Endodermal cell (in vitro differentiated cells): ENCODE results near the gene SLIT3. TPM values are rescaled to one million over a fixed set of nuclear protein-coding genes. Genes with fewer than 3 reads are reported as not detected.

Experiments
- DNase-seq: peaks from one replicate; pipeline ENCODE4 v3.0.0-alpha.2; 2017
- H3K27ac ChIP-seq: 2 replicates; pipeline ENCODE4 v1.5.1; 2013; ENCODE audit warnings: mild to moderate bottlenecking, low read depth, low read length, moderate library complexity
- H3K27me3 ChIP-seq: 2 replicates; pipeline ENCODE4 v1.6.1; 2013; ENCODE audit warnings: mild to moderate bottlenecking, low read length, moderate library complexity; ENCODE audit not compliant: insufficient read depth, control insufficient read depth, poor library complexity, severe bottlenecking
- H3K36me3 ChIP-seq: 2 replicates; pipeline ENCODE4 v1.7.0; 2013; ENCODE audit warnings: mild to moderate bottlenecking, low read length, moderate library complexity; ENCODE audit not compliant: control insufficient read depth, insufficient read depth
- H3K4me1 ChIP-seq: one replicate; pipeline ENCODE4 v1.7.0; 2013; ENCODE audit warnings: low read length; ENCODE audit not compliant: control insufficient read depth, insufficient read depth
- H3K4me3 ChIP-seq: 2 replicates; pipeline ENCODE4 v1.5.1; 2013; ENCODE audit warnings: mild to moderate bottlenecking, low read length, moderate library complexity
- H3K9ac ChIP-seq: 2 replicates; pipeline ENCODE4 v1.6.1; 2013; ENCODE audit warnings: mild to moderate bottlenecking, low read length, moderate library complexity; ENCODE audit not compliant: poor library complexity, severe bottlenecking; ENCODE audit errors: extremely low read depth
- H3K9me3 ChIP-seq: 2 replicates; pipeline ENCODE4 v1.6.1; 2013; ENCODE audit warnings: mild to moderate bottlenecking, low read length, moderate library complexity; ENCODE audit not compliant: control insufficient read depth
- H3K27ac Mint-ChIP-seq: 2 replicates; pipeline ENCODE4 v1.8.0; 2020; ENCODE audit warnings: mixed read lengths
- H3K27me3 Mint-ChIP-seq: 2 replicates; pipeline ENCODE4 v1.8.0; 2021; ENCODE audit warnings: mild to moderate bottlenecking, mixed read lengths; ENCODE audit not compliant: insufficient read depth
- H3K36me3 Mint-ChIP-seq: 2 replicates; pipeline ENCODE4 v1.8.0; 2020; ENCODE audit warnings: low read depth, mixed read lengths
- H3K4me1 Mint-ChIP-seq: 2 replicates; pipeline ENCODE4 v1.8.0; 2020; ENCODE audit warnings: mixed read lengths
- H3K4me3 Mint-ChIP-seq: 2 replicates; pipeline ENCODE4 v1.8.0; 2020; ENCODE audit warnings: mild to moderate bottlenecking, moderate library complexity, mixed read lengths
- H3K9me3 Mint-ChIP-seq: 2 replicates; pipeline ENCODE4 v1.8.0; 2020; ENCODE audit warnings: mild to moderate bottlenecking, mixed read lengths
- CTCF ChIP-seq: fragments of 200-600 bp; sonication (generic); conservative IDR thresholded peaks from 2 replicates; pipeline ENCODE4 v1.5.0; 2021; ENCODE audit warnings: antibody characterized with exemption, mild to moderate bottlenecking
- WGBS, 2 experiments: methylation state at CpG; one replicate each; pipeline versions ENCODE4 v1.1.5 to v1.1.7; 2013; ENCODE audit warnings: missing lambda C conversion rate in 2 of 2, mixed read lengths in 1 of 2; ENCODE audit not compliant: insufficient coverage in 1 of 2, insufficient read length in 1 of 2; 5-methylcytosine and 5-hydroxymethylcytosine counted together
- total RNA-seq, 2 donors: library from RNA; stranded (reverse); fragmentation: NEBNext Ultra II Directional in 1 of 2; extraction: Animal tissue kit (Norgen Biotek cat#: 25700) in 1 of 2; gene quantifications; 2 replicates in 1 of 2; 3 replicates in 1 of 2; pipeline ENCODE4 v1.2.1, GENCODE V29; 2021

The SLIT3 gene
- total RNA-seq, 2 donors from 2014 or later, result 2.5 to 3.4 TPM

- H3K36me3 ChIP-seq, result no peaks in the 10 kb centered on the region
- TF ChIP-seq CTCF, result no peak
- H3K4me3 ChIP-seq, result no peak overlapping the region
- peaks cover 13% of the 10 kb centered on the region for H3K4me1 Mint-ChIP-seq
- H3K9me3 ChIP-seq, result peaks cover under 1% of the 10 kb centered on the region
- H3K4me3 Mint-ChIP-seq, result no peak overlapping the region
- H3K4me1 ChIP-seq, result peaks cover 5% of the 10 kb centered on the region
- peaks cover 1% of the 10 kb centered on the region for H3K27me3 Mint-ChIP-seq
- H3K27ac ChIP-seq, result no peak overlapping the region
- H3K9me3 Mint-ChIP-seq, result no peaks in the 10 kb centered on the region
- H3K27ac Mint-ChIP-seq, result no peak overlapping the region
- no peaks in the 10 kb centered on the region for H3K27me3 ChIP-seq
- DNase-seq, result no peak
- H3K9ac ChIP-seq, result no peak overlapping the region
- H3K36me3 Mint-ChIP-seq, result no peaks in the 10 kb centered on the region
- 85 to 92% methylated on average over 3 to 6 of the region's 6 CpGs for WGBS, 2 experiments
These were observed 104.9 kb downstream of the SLIT3 start for GRCh38 chr5:169196059-169196458.

- H3K9me3 ChIP-seq, result no peaks in the 10 kb centered on the region
- TF ChIP-seq CTCF, result no peak
- H3K4me3 ChIP-seq, result no peak overlapping the region
- DNase-seq, result no peak
- no peak overlapping the region for H3K27ac Mint-ChIP-seq
- H3K9ac ChIP-seq, result no peak overlapping the region
- no peak overlapping the region for H3K27ac ChIP-seq
- H3K36me3 ChIP-seq, result no peaks in the 10 kb centered on the region
- WGBS, 2 experiments, result 94 to 100% methylated on average over 4 to 8 of the region's 8 CpGs
- no peaks in the 10 kb centered on the region for H3K9me3 Mint-ChIP-seq
- no peak overlapping the region for H3K4me3 Mint-ChIP-seq
- peaks cover 5% of the 10 kb centered on the region for H3K4me1 ChIP-seq
- H3K4me1 Mint-ChIP-seq, result peaks cover 13% of the 10 kb centered on the region
- peaks cover 1% of the 10 kb centered on the region for H3K27me3 Mint-ChIP-seq
- no peaks in the 10 kb centered on the region for H3K27me3 ChIP-seq
- no peaks in the 10 kb centered on the region for H3K36me3 Mint-ChIP-seq
These were observed 105.3 kb downstream of the SLIT3 start for GRCh38 chr5:169195601-169196000.

GRCh38 chr5:169192536-169192935 is 108.4 kb downstream of the SLIT3 start:
- H3K36me3 Mint-ChIP-seq, result no peaks in the 10 kb centered on the region
- no peak overlapping the region for H3K4me3 ChIP-seq
- WGBS, 2 experiments, result 78 to 79% methylated on average over 3 of the region's 3 CpGs

More at GRCh38 chr5:169192536-169192935, 108.4 kb downstream of the SLIT3 start:
- Histone ChIP-seq H3K27ac (no peak overlapping the region), H3K9me3 (peaks cover 8% of the 10 kb centered on the region), H3K27me3 (no peaks in the 10 kb centered on the region), H3K9ac (no peak overlapping the region), H3K4me1 (no peaks in the 10 kb centered on the region), H3K36me3 (no peaks in the 10 kb centered on the region)
- Mint-ChIP-seq H3K4me1 (no peaks in the 10 kb centered on the region), H3K27ac (no peak overlapping the region), H3K27me3 (peaks cover 1% of the 10 kb centered on the region), H3K4me3 (no peak overlapping the region), H3K9me3 (peaks cover 8% of the 10 kb centered on the region)
- no peak for DNase-seq
- TF ChIP-seq CTCF, result no peak
